DMS153 (cell line): ENCODE data around the gene HCRTR2.
"Not testable (repeated sequence)": the region's sequence is repeated elsewhere in the genome, so short reads cannot be mapped to it uniquely, and the experiment has no call there.

ENCODE experiments used
- DNase-seq: peaks from one replicate; lab custom pipeline; 2025; lab: John Stamatoyannopoulos, UW

Gene HCRTR2

DNA sequence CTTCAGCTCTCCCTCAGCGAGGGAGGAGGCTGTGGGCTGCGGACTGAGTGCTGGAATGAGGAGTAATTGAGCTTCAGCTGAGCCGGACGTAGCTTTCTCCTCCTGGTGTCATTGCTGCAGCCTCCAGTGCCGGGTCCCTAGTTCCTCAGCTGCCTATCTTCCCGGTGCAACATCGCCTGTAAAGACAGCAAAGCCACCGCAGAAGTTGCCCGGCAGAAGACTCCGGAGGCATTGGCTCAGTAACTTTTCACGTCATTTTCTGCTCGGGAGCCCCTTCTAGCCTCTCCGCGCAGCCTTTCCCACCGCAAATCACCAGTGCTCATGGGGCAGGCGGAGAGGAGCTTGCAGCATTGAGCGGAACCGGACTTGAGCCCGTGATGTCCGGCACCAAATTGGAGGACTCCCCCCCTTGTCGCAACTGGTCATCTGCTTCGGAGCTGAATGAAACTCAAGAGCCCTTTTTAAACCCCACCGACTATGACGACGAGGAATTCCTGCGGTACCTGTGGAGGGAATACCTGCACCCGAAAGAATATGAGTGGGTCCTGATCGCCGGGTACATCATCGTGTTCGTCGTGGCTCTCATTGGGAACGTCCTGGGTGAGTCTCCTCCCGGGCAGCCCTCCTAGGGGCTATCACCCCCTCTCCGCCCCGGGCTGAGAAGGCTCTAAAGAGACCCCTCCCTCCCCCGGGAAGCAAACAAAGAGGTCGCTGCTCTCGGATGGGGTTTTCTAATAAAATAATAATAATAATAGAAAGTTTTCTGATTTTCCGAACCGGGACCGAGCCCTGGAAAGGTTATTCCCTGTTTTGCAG lies at the start of gene HCRTR2:
TSS of gene HCRTR2 (plus strand) at position 305 of the 816 bp plus-strand sequence. CDS start at position 378, 73 bp downstream.
- DNase-seq, result no peak

DNA sequence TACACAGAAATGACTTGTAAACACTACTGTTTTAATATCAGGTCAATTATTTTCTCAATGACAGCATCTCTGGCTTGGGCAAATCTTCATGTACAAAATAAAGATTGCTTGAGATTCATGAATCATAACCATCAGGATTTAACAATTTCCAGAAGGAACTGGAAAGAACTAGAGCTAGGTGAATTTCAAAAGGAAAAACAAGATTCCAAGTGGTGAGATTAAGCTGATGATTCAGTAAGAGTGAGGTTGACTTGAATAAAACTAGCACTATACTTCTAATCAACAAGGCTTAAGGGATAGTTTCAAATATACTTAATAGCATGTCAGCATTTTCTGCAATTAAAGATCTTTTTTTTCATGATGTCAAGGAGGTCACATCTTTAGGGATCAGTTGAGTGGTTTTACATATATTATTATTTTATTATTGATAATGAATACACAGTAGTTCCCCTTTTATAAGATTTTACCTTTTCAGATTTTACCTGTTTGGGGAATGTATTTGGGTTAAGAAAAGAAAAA lies 43.5 kb upstream of the HCRTR2 start:
- DNase-seq, result no peak

DNA sequence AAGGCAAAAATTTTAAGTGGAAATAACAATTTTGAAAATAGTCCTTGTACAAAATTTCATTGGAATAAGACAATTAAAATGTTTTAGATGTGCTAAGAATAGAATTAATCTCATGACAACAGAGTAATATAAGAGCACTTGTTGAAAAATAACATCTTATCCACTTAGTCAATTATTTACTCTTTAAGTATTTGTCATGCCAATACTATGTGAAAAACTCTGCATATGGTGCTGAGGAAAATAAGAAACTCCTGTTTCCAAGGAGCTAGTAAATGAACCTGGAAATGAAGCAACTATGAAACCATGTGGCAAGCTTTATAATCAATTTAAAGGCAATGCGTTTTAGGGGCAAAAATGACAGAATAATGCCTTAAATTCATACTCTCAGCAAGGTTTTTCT lies 42.7 kb upstream of the HCRTR2 start:
- no peak for DNase-seq

DNA sequence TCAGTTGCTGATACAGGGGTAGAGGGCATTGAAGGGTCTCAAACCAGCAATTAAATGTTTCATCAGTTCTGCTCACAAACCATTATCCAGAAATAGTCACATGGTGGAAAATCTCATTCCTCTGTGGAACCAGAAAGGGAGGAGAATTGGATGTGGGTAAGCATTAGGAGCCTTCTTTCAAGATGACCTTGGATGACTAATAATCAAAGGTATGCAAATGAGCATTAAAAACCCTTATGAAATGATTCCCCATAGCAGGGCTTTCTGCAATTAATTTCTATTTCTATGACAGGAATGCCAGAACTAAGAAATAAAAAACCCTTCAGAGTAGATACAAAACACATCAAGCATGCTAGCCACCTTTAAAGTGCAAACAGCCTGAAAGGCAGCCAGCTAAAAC lies 37.4 kb upstream of the HCRTR2 start:
- DNase-seq, result no peak

- DNase-seq, result no peak
Measured at GRCh38 chr6:55137929-55138693, 36.2 kb upstream of the HCRTR2 start.

DNA sequence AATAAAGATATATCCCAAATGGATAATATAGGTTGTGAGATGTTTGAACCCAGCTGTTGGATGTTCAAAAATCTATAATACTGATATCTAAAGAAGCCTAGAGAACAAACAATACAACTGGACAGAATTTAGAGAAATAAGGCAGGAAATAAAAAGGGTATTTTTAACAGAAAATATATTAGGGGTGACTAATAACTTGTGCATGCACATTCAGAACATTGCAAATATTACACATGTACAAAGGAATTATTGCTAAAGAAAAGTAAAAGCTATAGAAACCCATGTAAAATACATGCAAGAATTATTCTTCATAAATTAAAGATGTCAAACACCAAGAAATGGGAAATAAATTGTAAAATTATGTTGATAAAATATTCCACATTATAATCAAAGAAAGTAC lies 32.7 kb upstream of the HCRTR2 start:
- no peak for DNase-seq

DNA sequence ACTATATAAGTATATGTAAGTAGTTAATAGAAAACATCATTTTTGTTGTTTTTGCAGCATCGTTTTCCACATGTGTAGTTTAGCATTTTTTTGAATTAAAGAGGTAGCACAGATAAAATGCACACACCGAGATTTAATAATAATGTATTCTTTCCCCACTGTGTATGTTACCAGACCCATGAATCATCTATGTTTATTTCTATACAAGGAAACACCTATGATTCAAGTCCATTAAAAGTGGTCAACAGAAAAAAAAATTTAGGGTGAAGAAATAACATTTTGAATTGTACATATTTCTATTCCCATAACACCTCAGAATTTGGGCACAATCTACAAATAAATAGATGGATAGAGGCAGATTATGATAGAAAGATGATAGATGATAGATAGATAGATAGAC lies 31.7 kb upstream of the HCRTR2 start:
- DNase-seq, result no peak

GRCh38 chr6:55153284-55153683 lies 21.0 kb upstream of the HCRTR2 start:
- no peak for DNase-seq

DNA sequence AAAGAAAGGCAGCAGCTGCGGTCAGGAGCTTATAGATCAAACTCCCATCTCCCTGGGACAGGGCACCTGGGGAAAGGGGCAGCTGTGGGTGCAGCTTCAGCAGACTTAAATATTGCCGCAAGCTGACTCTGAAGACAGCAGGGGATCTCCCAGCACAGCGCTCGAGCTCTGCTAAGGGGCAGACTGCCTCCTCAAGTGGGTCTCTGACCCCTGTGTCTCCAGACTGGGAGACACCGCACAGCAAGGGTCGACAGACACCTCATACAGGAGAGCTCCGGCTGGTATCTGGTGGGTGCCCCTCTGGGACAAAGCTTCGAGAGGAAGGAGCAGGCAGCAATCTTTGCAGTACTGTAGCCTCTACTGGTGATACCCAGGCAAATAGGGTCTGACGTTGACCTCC lies 15.5 kb upstream of the HCRTR2 start:
- not testable (repeated sequence) for DNase-seq

GRCh38 chr6:55167860-55168259 lies 6.5 kb upstream of the HCRTR2 start:
- no peak for DNase-seq

DNA sequence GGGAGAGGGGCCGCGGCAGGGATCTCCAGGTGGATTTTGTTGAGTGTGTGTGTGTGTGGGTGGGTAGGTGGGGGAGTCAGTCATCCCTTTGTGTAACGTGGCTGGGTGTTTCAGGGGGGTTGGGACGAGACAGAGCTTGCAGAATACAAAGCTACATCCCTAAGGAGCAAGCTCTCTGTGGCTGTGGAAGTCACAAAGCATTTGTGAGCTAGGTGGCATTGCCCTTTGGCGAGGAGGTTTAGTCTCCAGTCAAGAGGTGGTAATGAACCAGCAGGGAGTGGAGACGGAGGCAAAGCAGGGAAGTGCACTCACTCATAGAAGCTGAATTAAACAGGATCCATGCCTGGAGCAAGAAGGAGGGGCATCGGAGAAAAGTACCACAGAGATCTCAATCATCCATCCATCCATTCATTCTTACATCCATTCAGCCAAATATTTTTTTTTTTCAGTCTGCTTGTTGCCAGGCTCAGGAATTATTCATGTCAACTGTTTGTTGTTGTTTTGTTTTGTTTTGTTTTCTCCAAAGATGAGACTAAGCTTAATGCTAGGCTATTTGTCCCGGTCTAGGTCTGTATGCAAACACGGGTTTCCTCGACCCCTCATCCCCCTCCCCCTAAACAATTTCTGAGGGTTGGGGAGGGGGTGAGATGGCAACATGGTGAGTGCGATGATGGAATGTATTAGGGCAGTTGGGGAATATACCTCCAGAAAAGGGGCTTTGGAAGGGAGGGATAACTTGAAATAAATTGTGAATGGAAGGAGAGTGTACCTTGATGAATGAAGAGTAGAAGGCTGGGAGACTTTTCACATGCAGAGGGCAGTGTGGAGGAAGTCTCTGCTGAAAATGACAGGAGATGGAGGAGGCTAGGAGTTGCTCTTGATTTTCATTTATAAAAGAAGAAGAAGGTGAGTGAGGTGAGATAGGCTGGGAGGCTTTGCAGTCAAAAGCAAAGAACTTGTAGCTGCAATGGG lies 1.0 kb downstream of the HCRTR2 start:
- no peak for DNase-seq

GRCh38 chr6:55176958-55177357 lies 2.6 kb downstream of the HCRTR2 start:
- DNase-seq, result no peak

DNA sequence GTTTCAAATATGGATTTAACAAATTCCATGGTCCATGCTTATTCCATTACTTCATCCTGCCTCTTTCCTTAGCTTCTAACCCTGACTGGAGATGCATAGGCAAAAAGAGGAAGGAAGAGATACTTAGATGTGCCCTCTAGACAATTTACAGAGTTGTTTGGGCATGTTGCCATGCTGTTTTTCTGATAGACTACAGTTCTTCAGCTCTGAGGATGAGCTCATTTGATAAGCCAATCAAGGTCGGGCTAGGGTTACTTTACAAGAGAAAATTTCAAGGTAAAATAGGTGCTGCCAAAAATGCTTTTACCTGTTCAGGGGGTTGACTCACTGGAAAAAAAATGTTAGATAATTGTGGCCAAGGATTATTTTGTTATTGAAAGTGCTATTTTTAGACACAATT lies 5.9 kb downstream of the HCRTR2 start:
- no peak for DNase-seq

DNA sequence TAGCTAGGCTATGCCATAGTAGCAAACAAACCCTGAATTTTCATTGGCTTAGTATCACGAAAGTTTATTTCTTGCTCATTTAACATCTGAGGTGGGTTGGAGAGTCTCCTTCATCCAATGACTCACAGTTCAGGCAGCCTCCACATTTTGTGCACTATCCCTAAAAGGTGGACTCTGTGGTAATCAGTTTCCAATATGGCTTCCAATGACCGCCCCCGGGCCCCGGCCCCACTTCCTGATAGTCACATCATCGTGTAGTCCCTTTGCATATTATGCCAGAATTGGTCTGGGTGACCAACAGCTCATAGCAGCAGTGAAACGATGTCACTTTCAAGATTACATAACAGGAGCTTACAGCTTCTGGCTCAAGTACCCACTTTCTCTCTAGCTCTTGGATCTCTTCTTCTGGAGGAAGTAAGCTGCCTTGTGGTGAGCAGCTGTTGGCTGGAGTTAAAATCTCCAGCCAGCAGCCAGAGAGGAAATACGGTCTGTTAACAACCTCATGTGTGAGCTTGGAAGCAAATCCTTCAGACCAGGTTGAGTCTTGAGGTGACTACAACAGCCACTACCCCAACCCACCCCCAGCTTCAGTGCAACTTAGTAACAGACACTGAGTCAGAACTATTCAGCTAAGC lies 7.8 kb downstream of the HCRTR2 start:
- no peak for DNase-seq

DNA sequence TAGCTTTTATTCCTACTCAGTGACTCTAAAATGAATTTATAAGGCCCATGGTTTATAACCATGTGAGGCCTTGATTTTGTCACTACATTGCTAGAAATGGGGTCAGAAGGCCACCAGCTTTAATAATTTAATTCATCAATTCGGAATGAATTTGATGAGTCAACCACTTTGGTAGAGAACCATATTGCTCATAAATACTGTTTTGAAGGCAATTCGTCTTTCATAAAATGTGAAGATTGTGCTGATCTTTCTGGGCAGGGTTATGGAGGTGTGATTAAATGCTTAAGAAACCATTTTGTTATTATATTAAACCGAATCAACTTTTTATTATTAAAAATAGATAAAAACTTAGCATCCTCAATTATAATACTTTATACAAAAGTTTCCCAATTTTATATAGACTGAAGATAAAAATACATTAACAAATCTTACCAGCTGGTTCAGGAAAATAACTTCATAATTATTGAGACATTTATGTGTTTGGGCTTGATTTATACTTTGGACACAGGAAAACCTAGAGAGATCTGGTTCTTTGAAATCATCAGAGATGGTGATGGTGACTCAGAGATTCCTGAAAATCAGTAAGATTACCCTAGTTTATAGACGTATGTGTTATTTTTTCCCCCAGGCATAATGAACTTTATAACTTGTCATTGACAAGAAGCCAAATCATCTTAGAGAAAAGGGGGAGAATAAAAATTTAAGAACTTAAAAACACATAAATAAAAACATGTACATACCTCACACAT lies 10.6 kb downstream of the HCRTR2 start:
- no peak for DNase-seq

- no peak for DNase-seq
Measured at GRCh38 chr6:55198715-55199114, 24.4 kb downstream of the HCRTR2 start.

DNA sequence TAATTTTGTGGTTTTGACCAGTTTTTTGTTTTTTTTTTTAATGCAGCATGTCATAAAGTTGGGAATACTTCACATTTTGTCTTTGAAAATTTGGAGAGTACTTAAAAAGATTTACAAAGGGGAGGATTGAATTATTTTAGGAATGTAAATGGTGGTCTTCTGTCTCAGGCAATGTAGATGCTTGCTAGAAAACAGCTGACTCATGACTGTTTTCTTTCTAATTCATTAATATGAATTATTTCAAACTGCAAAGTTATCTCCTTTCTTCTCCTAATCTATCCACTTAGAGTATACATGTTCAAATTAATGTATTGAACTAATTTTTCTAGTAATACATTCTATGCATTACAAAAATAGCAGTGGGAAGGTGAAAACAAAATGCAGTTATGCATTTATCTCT lies 24.9 kb downstream of the HCRTR2 start:
- no peak for DNase-seq

GRCh38 chr6:55208478-55209458 lies 34.5 kb downstream of the HCRTR2 start:
- no peak for DNase-seq

- no peak for DNase-seq
Measured at GRCh38 chr6:55210952-55211351, 36.6 kb downstream of the HCRTR2 start.

DNA sequence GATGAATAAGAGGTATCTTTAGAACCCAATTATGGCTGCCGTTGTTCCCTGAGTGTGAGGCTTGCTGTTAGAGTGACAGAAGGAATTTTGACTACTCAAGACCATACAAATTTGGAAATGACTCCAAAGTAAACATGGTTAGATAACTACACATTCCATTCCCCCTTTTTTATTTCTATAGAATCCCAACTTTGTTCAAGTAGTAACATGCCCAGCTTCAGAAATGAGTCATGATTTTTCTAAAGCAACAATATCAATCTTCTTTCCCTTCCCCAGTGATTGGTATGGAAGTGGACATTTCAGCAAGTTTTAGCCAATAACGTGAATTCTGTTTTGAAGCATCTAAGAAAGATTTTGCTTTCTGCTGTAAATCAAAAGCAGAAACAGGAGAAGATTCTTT lies 37.8 kb downstream of the HCRTR2 start:
- DNase-seq, result no peak
